ENCODE data around the gene ALG14.

DNA sequence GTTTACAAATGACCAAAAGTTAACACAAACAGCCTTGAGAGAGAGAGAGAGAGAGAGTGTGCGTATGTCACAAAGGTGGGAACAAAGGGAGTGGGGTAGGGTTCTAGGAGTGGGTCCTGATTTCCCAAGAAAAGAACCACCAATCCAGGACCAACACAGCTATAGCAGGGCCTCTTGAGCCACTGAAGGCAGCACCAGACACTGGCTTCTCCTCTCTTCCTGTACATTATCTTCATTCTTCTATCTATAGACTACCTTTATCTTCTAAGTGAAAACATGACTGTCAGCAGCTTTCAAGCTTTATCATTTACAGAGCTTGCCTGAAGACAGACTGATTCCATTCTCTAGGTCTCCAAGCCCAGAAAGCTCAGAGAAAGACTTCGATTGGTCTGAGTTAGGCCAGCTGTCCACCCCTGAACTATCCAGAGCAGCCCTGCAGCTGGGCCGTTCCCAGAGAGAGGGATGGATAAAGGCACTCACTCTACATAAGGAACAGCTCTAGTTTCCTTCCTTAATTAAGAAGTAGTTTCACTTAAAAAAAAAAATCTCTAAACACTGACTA, 11.2 kb downstream of the ALG14 start:
- TF ChIP-seq CTCF (conservative IDR thresholded peaks at IDR 0.05 in 1 of 2, IDR thresholded peaks at IDR 0.05 in 1 of 2; ENCODE audit: low read depth in 1 of 2, low read length in 2 of 2) (no peak), EZH2 (IDR thresholded peaks at IDR 0.05; ENCODE audit: low read length, missing control alignments) (no peak)
